Body of pancreas (tissue), 4 donors: ENCODE measurements around the gene INPP5B.

ENCODE experiments used
- CTCF ChIP-seq, 7 experiments: fragments of 450-650 bp in 4 of 7; fragments of 200-600 bp in 3 of 7; sonication (generic) in 3 of 7; IDR thresholded peaks; one replicate each; pipeline ENCODE4 v1.5.1; 2016 to 2019; ENCODE audit warnings: antibody characterized with exemption in 7 of 7
- POLR2A ChIP-seq, 3 donors: fragments of 450-650 bp; IDR thresholded peaks; one replicate each; pipeline ENCODE4 v1.6.1; 2016; ENCODE audit warnings: antibody characterized with exemption in 3 of 3, mild to moderate bottlenecking in 2 of 3

GRCh38 chr1:37824001-37824400, 122.9 kb downstream of the INPP5B start:
- TF ChIP-seq CTCF (IDR thresholded peaks at IDR 0.05) (no peak), POLR2A (IDR thresholded peaks at IDR 0.05) (no peak)
